Measurements from ENCODE around the gene TBX3.
"Not testable (repeated sequence)": the region's sequence is repeated elsewhere in the genome, so short reads cannot be mapped to it uniquely, and the experiment has no call there.

The TBX3 gene

GRCh38 chr12:114684098-114684869 lies at the start of gene TBX3:
TSS of gene TBX3 (minus strand) at chr12:114684175. CDS start at chr12:114683200, 975 bp downstream.
- DNase-seq (ENCODE audit: low read depth in 3 of 3, low spot score in 1 of 3) = peak in 1 of 3 donors; percentile 27

- DNase-seq (ENCODE audit: low read depth in 3 of 3, low spot score in 1 of 3) = no peak
Measured at GRCh38 chr12:114732426-114733030, 48.6 kb upstream of the TBX3 start.

- DNase-seq (ENCODE audit: low read depth in 3 of 3, low spot score in 1 of 3) = no peak
Measured at GRCh38 chr12:114729731-114730130, 45.8 kb upstream of the TBX3 start.

- DNase-seq (ENCODE audit: low read depth in 3 of 3, low spot score in 1 of 3) = no peak
Measured at GRCh38 chr12:114726092-114726710, 42.2 kb upstream of the TBX3 start.

- not testable (repeated sequence) for DNase-seq (ENCODE audit: low read depth in 3 of 3, low spot score in 1 of 3)
Measured at GRCh38 chr12:114722176-114722575, 38.2 kb upstream of the TBX3 start.

- DNase-seq (ENCODE audit: low read depth in 3 of 3, low spot score in 1 of 3) = no peak
Measured at GRCh38 chr12:114721266-114721665, 37.3 kb upstream of the TBX3 start.

- no peak for DNase-seq (ENCODE audit: low read depth in 3 of 3, low spot score in 1 of 3)
Measured at GRCh38 chr12:114713466-114714215, 29.7 kb upstream of the TBX3 start.

GRCh38 chr12:114711689-114712152 lies 27.7 kb upstream of the TBX3 start:
- DNase-seq (ENCODE audit: low read depth in 3 of 3, low spot score in 1 of 3) = no peak

- no peak for DNase-seq (ENCODE audit: low read depth in 3 of 3, low spot score in 1 of 3)
Measured at GRCh38 chr12:114710151-114710550, 26.2 kb upstream of the TBX3 start.

- no peak for DNase-seq (ENCODE audit: low read depth in 3 of 3, low spot score in 1 of 3)
Measured at GRCh38 chr12:114709112-114709511, 25.1 kb upstream of the TBX3 start.

GRCh38 chr12:114708598-114708997 lies 24.6 kb upstream of the TBX3 start:
- DNase-seq (ENCODE audit: low read depth in 3 of 3, low spot score in 1 of 3) = not testable (repeated sequence)

- DNase-seq (ENCODE audit: low read depth in 3 of 3, low spot score in 1 of 3) = no peak
Measured at GRCh38 chr12:114704096-114704495, 20.1 kb upstream of the TBX3 start.

- no peak for DNase-seq (ENCODE audit: low read depth in 3 of 3, low spot score in 1 of 3)
Measured at GRCh38 chr12:114703060-114703493, 19.1 kb upstream of the TBX3 start.

GRCh38 chr12:114702462-114702861 lies 18.5 kb upstream of the TBX3 start:
- no peak for DNase-seq (ENCODE audit: low read depth in 3 of 3, low spot score in 1 of 3)

GRCh38 chr12:114701553-114701952 lies 17.6 kb upstream of the TBX3 start:
- DNase-seq (ENCODE audit: low read depth in 3 of 3, low spot score in 1 of 3) = no peak

GRCh38 chr12:114701104-114701414 lies 17.1 kb upstream of the TBX3 start:
- no peak for DNase-seq (ENCODE audit: low read depth in 3 of 3, low spot score in 1 of 3)

- DNase-seq (ENCODE audit: low read depth in 3 of 3, low spot score in 1 of 3) = no peak
Measured at GRCh38 chr12:114700392-114701103, 16.6 kb upstream of the TBX3 start.

- DNase-seq (ENCODE audit: low read depth in 3 of 3, low spot score in 1 of 3) = no peak
Measured at GRCh38 chr12:114698566-114699163, 14.7 kb upstream of the TBX3 start.

GRCh38 chr12:114697741-114698565 lies 14.0 kb upstream of the TBX3 start:
- no peak for DNase-seq (ENCODE audit: low read depth in 3 of 3, low spot score in 1 of 3)
